Effector memory CD8-positive, alpha-beta T cell (primary cell): ENCODE data around the gene MACROD2.

Experiments
- ATAC-seq: fragments of 150-1000 bp; cut with Tn5 transposase; replicated peaks from 2 replicates; pipeline ENCODE4 v1.10.0; 2021; ENCODE audit warnings: mild to moderate bottlenecking, moderate library complexity
- DNase-seq, 3 experiments: peaks; one replicate each; pipeline ENCODE4 v3.0.0; 2021
- H3K27ac Mint-ChIP-seq, 2 donors: one replicate each; pipeline ENCODE4 v1.8.0; 2022; ENCODE audit warnings: mild to moderate bottlenecking in 2 of 2, mixed read lengths in 2 of 2, moderate library complexity in 2 of 2
- H3K27me3 Mint-ChIP-seq, 2 donors: one replicate each; pipeline ENCODE4 v1.8.0; 2022; ENCODE audit warnings: mixed read lengths in 2 of 2
- H3K36me3 Mint-ChIP-seq: one replicate; pipeline ENCODE4 v1.8.0; 2022; ENCODE audit warnings: mild to moderate bottlenecking, moderate library complexity, mixed read lengths; ENCODE audit not compliant: insufficient read depth
- H3K4me1 Mint-ChIP-seq, 2 donors: one replicate each; pipeline ENCODE4 v1.8.0; 2022; ENCODE audit warnings: low read depth in 2 of 2, mixed read lengths in 2 of 2
- H3K4me3 Mint-ChIP-seq, 2 donors: one replicate each; pipeline ENCODE4 v1.8.0; 2022; ENCODE audit warnings: mild to moderate bottlenecking in 2 of 2, mixed read lengths in 2 of 2, moderate library complexity in 2 of 2
- H3K9me3 Mint-ChIP-seq, 2 donors: one replicate each; pipeline ENCODE4 v1.8.0; 2022; ENCODE audit warnings: mixed read lengths in 2 of 2

MACROD2 gene

DNA sequence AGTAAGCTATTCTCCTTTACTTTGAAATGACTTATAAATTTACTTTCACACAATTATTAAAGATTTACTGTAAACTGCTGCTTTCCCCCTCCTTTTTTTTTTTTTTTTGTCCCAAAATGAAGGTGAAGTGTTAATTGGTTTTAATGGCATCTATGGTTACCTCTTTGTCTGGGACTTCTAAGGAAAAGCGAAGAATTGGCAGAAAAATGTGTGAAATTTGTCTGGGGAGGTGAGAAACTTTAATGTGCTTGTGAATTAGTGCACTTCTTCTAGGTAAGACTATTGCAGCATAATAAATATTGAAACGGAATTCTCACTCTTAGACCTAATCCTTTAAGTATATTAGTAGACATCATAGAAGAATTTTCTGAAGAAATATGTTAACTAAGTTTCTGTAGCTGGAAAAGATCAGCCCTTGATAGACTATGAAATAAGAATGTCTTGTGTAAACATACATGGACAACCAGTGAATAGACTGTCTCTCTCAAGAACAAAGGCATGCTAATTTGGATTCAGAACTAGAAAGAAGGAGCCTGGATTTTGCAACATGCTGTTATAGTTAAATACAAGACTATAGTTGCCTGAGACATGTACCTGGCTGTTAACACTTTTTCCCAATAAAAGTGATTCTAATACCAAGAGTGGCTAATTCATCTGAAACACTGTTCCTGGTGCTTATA is 318.2 kb downstream of the MACROD2 start:
- Mint-ChIP-seq H3K9me3 (peaks cover 6 to 8% of the 10 kb centered on the region in 2 donors), H3K27me3 (no peaks in the 10 kb centered on the region), H3K27ac (no peak overlapping the region), H3K4me3 (no peak overlapping the region), H3K36me3 (no peaks in the 10 kb centered on the region), H3K4me1 (no peaks in the 10 kb centered on the region)
- ATAC-seq, result no peak
- DNase-seq, result no peak

DNA sequence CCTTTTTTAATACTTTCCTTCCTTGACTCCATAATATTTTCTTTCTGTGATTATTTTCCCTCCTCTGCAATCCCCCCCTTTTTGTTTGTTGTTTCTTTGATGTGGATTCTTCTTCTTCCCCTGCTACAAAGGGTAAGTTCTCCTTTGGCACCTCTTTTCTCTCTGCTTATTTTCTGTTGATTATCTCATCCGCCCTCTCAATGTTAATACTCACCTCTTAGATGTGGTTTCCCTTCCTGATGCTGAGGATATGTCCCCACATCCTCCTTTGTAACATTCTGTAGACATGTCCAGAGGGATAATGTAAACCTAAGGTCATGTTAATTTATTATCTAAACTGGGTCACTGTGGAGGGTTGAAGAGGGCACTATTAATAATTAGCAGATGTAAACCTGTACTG is 324.4 kb downstream of the MACROD2 start:
- Mint-ChIP-seq H3K4me1 (no peaks in the 10 kb centered on the region), H3K27me3 (no peaks in the 10 kb centered on the region), H3K27ac (no peak overlapping the region), H3K4me3 (no peak overlapping the region), H3K36me3 (no peaks in the 10 kb centered on the region), H3K9me3 (peaks cover 14 to 25% of the 10 kb centered on the region in 2 donors)
- DNase-seq (no peak), ATAC-seq (no peak)

DNA sequence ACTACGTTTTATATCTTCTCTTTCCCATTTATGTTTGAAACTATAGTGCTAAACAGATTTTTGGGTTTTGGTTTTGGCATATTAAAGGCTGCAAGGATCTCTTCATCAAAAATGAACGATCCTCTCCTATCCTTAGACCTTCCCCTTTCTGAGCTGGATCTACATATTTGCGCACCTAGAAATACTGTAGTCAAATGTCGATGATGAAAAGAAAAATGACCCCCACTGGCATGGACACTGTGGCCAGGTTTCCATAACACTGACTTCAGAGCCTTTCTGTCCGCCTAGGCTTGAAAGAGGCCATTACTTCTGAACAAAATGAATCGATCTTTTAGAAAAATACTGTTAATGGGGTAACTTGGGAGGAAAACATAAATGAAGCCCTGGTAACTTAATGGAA is 336.3 kb downstream of the MACROD2 start:
- H3K4me3 Mint-ChIP-seq, result no peak overlapping the region
- no peaks in the 10 kb centered on the region for H3K4me1 Mint-ChIP-seq
- no peaks in the 10 kb centered on the region for H3K27me3 Mint-ChIP-seq
- no peaks in the 10 kb centered on the region for H3K36me3 Mint-ChIP-seq
- H3K9me3 Mint-ChIP-seq, result peaks cover 0 to 2% of the 10 kb centered on the region in 2 donors
- H3K27ac Mint-ChIP-seq, result no peak overlapping the region
- ATAC-seq, result no peak
- no peak for DNase-seq

DNA sequence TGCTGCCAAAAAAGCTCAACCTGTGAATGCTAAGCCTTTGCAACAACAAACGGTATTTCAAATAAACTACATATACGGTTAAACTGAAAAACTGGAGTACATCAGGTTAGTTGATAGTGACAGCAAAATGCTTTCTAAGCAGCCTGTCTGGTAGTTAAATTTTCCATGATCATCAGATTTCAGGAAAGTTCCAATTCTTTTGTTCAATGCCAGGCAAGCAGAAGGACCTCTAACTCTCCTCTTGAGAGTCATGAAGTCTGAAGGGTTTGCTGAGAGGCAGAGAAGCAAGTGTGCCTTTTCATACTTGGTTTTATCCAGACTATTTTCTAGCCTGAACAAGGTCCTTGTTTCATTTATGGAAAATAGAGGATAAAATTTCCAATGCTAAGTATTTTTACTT is 337.6 kb downstream of the MACROD2 start:
- H3K36me3 Mint-ChIP-seq, result no peaks in the 10 kb centered on the region
- no peaks in the 10 kb centered on the region for H3K27me3 Mint-ChIP-seq
- ATAC-seq (no peak), DNase-seq (no peak)
- no peaks in the 10 kb centered on the region for H3K4me1 Mint-ChIP-seq
- no peak overlapping the region for H3K27ac Mint-ChIP-seq
- H3K4me3 Mint-ChIP-seq, result no peak overlapping the region
- peaks cover 0 to 2% of the 10 kb centered on the region in 2 donors for H3K9me3 Mint-ChIP-seq

DNA sequence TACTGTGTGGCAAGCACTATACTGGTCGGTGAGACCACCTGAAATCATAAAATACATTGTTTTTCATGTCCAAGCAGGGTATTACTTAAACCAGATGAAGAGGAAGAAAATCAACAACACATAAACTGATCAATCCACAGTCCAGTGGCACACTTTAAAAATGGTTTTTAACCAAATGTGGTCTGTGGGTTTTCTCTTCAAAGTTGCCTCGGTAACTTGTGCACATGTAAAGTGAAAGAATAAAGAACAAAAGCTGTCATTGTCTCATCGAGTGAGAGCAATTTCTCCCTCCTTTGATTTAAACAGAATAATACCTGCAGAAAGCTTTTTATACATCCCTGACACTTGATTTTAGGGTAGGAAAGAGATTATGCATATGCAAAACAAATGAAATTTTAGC is 338.4 kb downstream of the MACROD2 start:
- Mint-ChIP-seq H3K27ac (no peak overlapping the region), H3K9me3 (peaks cover 0 to 2% of the 10 kb centered on the region in 2 donors), H3K27me3 (no peaks in the 10 kb centered on the region), H3K4me1 (no peaks in the 10 kb centered on the region), H3K36me3 (no peaks in the 10 kb centered on the region), H3K4me3 (no peak overlapping the region)
- DNase-seq, result no peak
- ATAC-seq, result no peak

DNA sequence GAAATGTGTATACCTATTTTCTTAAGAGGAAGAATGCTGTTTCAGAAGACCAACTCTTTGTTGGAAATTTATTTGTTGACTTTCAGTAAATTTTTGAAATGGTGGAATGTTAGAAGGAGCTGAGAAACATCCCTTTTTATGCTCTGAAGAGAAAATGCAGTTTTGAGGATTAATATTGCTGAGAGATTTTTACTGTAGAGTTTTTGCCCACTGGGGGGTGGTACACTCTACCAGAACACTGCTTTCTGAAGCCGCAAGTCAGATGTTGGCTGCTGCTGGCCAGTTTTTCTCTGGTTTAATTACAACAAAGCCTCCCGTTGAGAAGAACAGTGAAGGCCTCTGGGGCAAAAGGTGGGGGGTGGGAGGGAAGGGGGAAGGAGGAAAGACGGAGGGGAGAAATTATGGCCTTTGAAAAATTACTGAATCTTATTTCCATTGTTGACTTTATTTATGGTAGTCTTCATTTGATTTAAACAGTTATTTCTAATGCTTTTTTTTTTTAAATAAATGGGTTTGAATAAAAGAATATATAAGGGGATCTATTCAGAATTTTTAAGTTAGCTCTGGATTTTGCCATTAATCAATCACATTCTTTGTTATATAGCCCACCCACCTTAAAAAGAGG is 339.1 kb downstream of the MACROD2 start:
- DNase-seq (no peak), ATAC-seq (no peak)
- Mint-ChIP-seq H3K9me3 (peaks cover 0 to 2% of the 10 kb centered on the region in 2 donors), H3K27me3 (no peaks in the 10 kb centered on the region), H3K36me3 (no peaks in the 10 kb centered on the region), H3K27ac (no peak overlapping the region), H3K4me3 (no peak overlapping the region), H3K4me1 (no peaks in the 10 kb centered on the region)

DNA sequence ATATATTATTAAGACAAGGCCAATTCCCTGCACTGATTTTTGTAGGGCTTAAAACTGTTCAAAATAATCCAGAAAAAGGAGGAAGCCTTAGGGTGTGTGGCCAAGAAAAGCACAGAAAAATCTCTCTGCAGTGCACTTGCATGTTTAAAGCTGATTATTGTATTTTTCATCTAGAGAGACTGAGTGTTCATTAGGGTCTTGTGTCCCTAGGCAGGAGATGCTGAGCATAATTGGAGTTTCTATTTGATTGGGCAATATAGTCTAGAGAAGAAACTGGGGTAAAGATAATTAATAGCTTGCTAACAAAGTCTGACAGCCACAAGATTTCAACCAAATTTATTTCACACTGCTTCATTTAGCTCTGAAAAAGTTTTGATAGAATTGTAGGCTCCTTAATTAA is 339.7 kb downstream of the MACROD2 start:
- no peaks in the 10 kb centered on the region for H3K27me3 Mint-ChIP-seq
- ATAC-seq, result no peak
- no peak overlapping the region for H3K4me3 Mint-ChIP-seq

DNA sequence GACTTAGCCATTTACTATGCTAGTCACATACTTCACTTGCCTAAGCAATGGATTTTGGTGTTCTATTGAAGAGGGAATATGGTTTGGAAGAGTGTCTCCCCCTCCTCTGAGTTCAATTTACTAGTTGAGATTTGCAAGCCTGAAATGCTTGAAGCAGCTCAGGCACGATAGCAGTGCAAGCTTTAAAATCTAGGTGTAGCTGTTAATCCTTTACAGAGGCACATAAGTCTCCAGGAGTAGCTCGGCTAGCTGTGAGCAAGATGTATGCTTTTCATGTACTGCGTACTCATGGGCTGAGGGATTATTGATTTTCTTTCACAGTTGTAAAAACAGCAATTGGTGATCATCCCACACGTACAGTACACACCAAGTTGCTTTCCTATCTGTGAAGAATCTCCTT is 341.4 kb downstream of the MACROD2 start:
- no peaks in the 10 kb centered on the region for H3K9me3 Mint-ChIP-seq
- H3K36me3 Mint-ChIP-seq, result no peaks in the 10 kb centered on the region
- H3K27me3 Mint-ChIP-seq, result no peaks in the 10 kb centered on the region
- H3K4me1 Mint-ChIP-seq, result no peaks in the 10 kb centered on the region
- no peak overlapping the region for H3K27ac Mint-ChIP-seq
- H3K4me3 Mint-ChIP-seq, result no peak overlapping the region
- no peak for ATAC-seq
- no peak for DNase-seq

More for the DNA sequence above, 339.7 kb downstream of the MACROD2 start:
- no peak for DNase-seq
- H3K27ac Mint-ChIP-seq, result no peak overlapping the region
- H3K36me3 Mint-ChIP-seq, result no peaks in the 10 kb centered on the region
- peaks cover 0 to 1% of the 10 kb centered on the region in 2 donors for H3K9me3 Mint-ChIP-seq
- H3K4me1 Mint-ChIP-seq, result no peaks in the 10 kb centered on the region

DNA sequence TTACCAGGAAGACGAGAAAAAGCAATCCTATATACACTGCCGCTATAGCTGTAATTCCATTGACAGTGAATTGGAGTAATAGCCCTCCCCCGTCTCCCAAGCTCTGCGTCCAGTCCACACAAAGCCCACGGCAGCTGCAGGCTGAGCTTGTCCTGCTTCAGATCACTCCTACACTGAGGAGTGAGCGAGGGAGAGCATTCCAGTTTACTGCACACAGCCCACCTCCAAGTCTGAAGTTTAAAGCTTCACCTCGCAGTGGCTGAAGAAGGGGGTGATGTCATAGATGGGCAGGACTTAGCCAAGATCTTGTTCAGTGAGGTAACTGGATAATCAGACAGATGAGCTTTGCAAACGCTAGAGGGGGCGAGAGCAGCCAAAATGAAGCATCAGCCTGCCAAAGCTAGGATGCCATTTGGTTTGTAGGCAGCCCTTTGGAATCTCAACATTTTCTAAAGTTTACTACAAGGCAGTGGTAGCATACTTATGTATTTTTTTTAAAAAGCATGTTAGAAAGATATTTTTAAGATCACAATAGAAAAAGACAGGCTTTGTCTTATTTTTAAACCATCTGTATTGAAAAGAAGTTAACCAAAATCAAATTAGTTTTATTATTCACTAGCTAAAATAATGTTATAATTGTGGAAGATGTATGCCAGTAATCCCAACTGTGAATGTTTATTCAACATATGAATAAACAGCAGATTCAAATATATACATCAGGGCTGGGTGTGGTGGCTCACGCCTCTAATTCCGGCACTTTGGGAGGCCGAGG is 342.3 kb downstream of the MACROD2 start, which contains the start of gene FLRT3:
Gene FLRT3 (minus strand): TSS at position 213 of the 772 bp plus-strand sequence. CDS start 10,106 bp downstream, outside the sequence.
- no peak within 1 kb of the TSS for H3K4me3 Mint-ChIP-seq
- DNase-seq, result no peak
- no peak for ATAC-seq
- H3K27ac Mint-ChIP-seq, result no peak within 1 kb of the TSS
- no peaks in the 10 kb centered on the region for H3K36me3 Mint-ChIP-seq
- H3K9me3 Mint-ChIP-seq, result no peaks in the 10 kb centered on the region
- H3K4me1 Mint-ChIP-seq, result no peaks in the 10 kb centered on the region
- no peaks in the 10 kb centered on the region for H3K27me3 Mint-ChIP-seq

DNA sequence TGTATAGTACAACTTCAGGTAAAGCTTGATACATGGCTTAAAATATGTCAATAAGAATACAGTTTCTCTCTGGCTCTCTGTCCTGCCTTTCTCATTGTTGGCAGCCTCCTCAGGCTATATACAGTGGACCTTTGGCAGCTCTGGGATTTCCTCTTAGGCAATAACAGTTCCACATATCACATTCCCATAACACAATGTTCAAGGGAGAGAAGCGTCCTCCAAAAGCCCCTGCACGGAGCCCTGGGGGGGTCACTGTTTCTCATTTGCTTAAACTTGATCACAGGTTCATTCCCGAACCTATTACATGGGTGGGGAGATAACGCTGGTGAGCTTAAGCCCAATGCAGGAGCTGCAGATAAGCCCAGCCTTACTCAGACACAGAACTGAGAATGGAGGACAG is 346.5 kb downstream of the MACROD2 start:
- DNase-seq, result no peak
- H3K27me3 Mint-ChIP-seq, result no peaks in the 10 kb centered on the region
- no peaks in the 10 kb centered on the region for H3K36me3 Mint-ChIP-seq
- no peak for ATAC-seq
- H3K4me1 Mint-ChIP-seq, result no peaks in the 10 kb centered on the region
- H3K9me3 Mint-ChIP-seq, result peaks cover 0 to 2% of the 10 kb centered on the region in 2 donors
- H3K27ac Mint-ChIP-seq, result no peak overlapping the region
- no peak overlapping the region for H3K4me3 Mint-ChIP-seq

DNA sequence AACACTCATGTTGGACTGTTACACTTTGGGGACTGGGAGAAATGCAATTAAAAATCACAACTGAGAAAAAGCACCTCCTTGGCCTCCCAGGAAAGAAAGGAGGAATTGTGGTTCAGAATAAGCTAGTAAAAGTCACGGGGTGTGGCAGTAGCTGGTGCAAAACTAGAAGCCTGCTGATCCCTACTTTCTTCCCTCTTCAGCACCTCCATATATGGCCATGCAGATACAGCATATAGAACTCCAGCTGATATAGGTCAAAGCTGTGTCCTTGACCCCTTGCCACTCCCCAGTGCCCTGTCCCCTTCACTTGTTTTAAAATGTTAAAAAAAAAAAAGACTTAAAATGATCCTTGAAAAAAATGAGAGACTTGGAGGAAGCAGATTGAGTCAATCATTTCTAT is 347.6 kb downstream of the MACROD2 start:
- DNase-seq (no peak), ATAC-seq (no peak)
- no peaks in the 10 kb centered on the region for H3K4me1 Mint-ChIP-seq
- H3K4me3 Mint-ChIP-seq, result no peak overlapping the region
- peaks cover 0 to 6% of the 10 kb centered on the region in 2 donors for H3K9me3 Mint-ChIP-seq
- no peaks in the 10 kb centered on the region for H3K27me3 Mint-ChIP-seq
- H3K27ac Mint-ChIP-seq, result no peak overlapping the region
- no peaks in the 10 kb centered on the region for H3K36me3 Mint-ChIP-seq

DNA sequence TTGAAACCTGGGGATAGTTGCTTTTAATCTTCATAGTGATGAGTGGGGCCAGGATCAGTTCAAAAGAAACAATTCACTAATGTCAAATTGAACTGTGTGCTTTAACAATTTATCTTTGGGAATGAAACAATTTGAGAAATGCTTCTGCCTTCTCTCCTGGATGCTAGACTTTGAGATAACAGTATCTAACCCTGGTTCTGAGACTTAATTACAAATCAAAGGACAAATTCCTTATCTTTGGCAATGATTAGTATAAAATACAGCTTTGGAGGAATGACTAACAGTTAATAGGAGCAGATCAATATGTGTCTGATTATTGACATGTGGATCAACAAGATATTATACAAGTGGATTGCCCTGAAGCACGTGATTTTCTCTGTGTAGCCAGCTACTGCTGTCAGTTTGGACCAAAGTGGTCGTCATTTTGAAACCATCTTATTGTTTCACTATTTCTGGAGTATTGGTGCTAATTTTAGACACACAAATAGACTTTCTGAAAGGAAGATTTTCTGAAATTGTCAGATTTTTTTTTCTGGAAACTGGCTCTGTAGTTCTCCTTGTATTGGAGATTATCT is 348.3 kb downstream of the MACROD2 start:
- H3K4me1 Mint-ChIP-seq, result no peaks in the 10 kb centered on the region
- H3K4me3 Mint-ChIP-seq, result no peak overlapping the region
- ATAC-seq (no peak), DNase-seq (no peak)
- no peaks in the 10 kb centered on the region for H3K27me3 Mint-ChIP-seq
- H3K9me3 Mint-ChIP-seq, result peaks cover 0 to 6% of the 10 kb centered on the region in 2 donors
- H3K36me3 Mint-ChIP-seq, result no peaks in the 10 kb centered on the region
- no peak overlapping the region for H3K27ac Mint-ChIP-seq

DNA sequence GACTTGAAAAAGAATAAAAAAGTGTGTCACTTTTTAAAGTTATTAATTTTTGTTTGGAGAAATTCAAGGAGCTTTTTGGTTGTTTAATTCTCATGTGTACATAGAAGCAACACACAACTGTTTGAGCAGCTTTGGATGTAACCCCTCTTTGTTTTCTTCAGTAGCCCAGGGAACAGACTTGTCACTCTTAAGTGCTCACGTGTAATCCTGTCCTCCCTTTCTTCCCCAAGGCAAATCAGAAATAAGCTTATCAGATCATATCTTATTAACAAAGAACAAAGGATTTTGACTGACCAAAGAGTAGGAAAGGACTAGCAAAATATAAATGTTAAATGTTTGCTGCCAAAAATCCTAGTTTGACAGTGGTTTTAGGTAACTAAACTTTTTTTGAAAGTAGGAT is 349.4 kb downstream of the MACROD2 start:
- Mint-ChIP-seq H3K4me1 (no peaks in the 10 kb centered on the region), H3K9me3 (peaks cover 0 to 6% of the 10 kb centered on the region in 2 donors), H3K27ac (no peak overlapping the region), H3K27me3 (no peaks in the 10 kb centered on the region), H3K4me3 (no peak overlapping the region), H3K36me3 (no peaks in the 10 kb centered on the region)
- DNase-seq (no peak), ATAC-seq (no peak)
